ENCODE data around the gene USP7.

- TF ChIP-seq EZH2 (IDR thresholded peaks at IDR 0.05; ENCODE audit: borderline replicate concordance, low read length), result no peak
- TF ChIP-seq CTCF (conservative IDR thresholded peaks at IDR 0.05 in 1 of 2, IDR thresholded peaks at IDR 0.05 in 1 of 2; ENCODE audit: extremely low read depth in 1 of 2, insufficient read depth in 1 of 2, low read depth in 1 of 2, low read length in 2 of 2), result no peak
Measured at GRCh38 chr16:8899709-8900317, 63.9 kb downstream of the USP7 start.
